Stomach (tissue), 9 donors: Measurements from ENCODE around the gene ATP8A2. TPM values are rescaled to one million over a fixed set of nuclear protein-coding genes. Genes with fewer than 3 reads are reported as not detected.
"Not testable (repeated sequence)": the region's sequence is repeated elsewhere in the genome, so short reads cannot be mapped to it uniquely, and the experiment has no call there.

Experiments used
- DNase-seq, 2 donors: peaks; one replicate each; pipeline versions ENCODE4 v3.0.0 to v3.0.0-alpha.2; 2013 to 2019
- H3K27ac ChIP-seq, 5 donors: fragments of 200-600 bp in 4 of 5; sonication (generic) in 4 of 5; one replicate each; pipeline ENCODE4 v1.5.1; 2013 to 2019; ENCODE audit warnings: mild to moderate bottlenecking in 1 of 5, moderate library complexity in 1 of 5
- H3K27me3 ChIP-seq, 3 donors: fragments of 200-600 bp; sonication (generic); one replicate each; pipeline ENCODE4 v1.5.1; 2017 to 2019; ENCODE audit warnings: mixed run types in 1 of 3
- H3K36me3 ChIP-seq, 4 donors: fragments of 200-600 bp; sonication (generic); 1 replicate in 3 of 4; 2 replicates in 1 of 4; pipeline ENCODE4 v1.5.1; 2016 to 2019
- H3K4me1 ChIP-seq, 4 donors: fragments of 200-600 bp; sonication (generic); one replicate each; pipeline ENCODE4 v1.5.1; 2016 to 2019
- H3K4me3 ChIP-seq, 4 donors: fragments of 200-600 bp; sonication (generic) in 3 of 4; one replicate each; pipeline ENCODE4 v1.5.1; 2016 to 2019; ENCODE audit warnings: mild to moderate bottlenecking in 1 of 4
- H3K9me3 ChIP-seq, 4 donors: fragments of 200-600 bp; sonication (generic); one replicate each; pipeline ENCODE4 v1.5.1; 2016 to 2019
- EP300 ChIP-seq: sonication (generic); formaldehyde crosslinking; IDR thresholded peaks from one replicate; pipeline ENCODE4 v1.6.1; 2017; ENCODE audit warnings: antibody characterized with exemption
- POLR2A ChIP-seq, 4 donors: fragments of 450-650 bp; IDR thresholded peaks; one replicate each; pipeline ENCODE4 v1.6.1; 2016; ENCODE audit warnings: antibody characterized with exemption in 4 of 4, control low read depth in 2 of 4, mild to moderate bottlenecking in 1 of 4, moderate library complexity in 1 of 4
- POLR2AphosphoS5 ChIP-seq, 3 donors: sonication (generic); formaldehyde crosslinking; IDR thresholded peaks; one replicate each; pipeline ENCODE4 v1.6.1; 2016; ENCODE audit warnings: antibody characterized with exemption in 3 of 3
- WGBS, 5 donors: extraction: QIAGEN DNeasy Blood & Tissue Kit in 3 of 5; methylation state at CpG; one replicate each; pipeline versions ENCODE4 v1.1.5 to v1.1.7; 2013 to 2018; 5-methylcytosine and 5-hydroxymethylcytosine counted together
- intact Hi-C: fragments of 100-400 bp; cut with DNase I; formaldehyde crosslinking; loops from one replicate; pipeline ENCODE4 v1.15.1; 2023; ENCODE audit warnings: low total_unique reads
- polyA plus RNA-seq, 3 donors: library from polyadenylated mRNA; stranded (reverse); fragments of 200-250 nt; gene quantifications; one replicate each; pipeline ENCODE4 v1.2.3, GENCODE V29; 2013
- total RNA-seq, 5 donors: library from RNA; depleted of rRNA; stranded (reverse); fragments of >200 nt; gene quantifications; one replicate each; pipeline versions ENCODE4 v1.1.0 to v1.2.3, GENCODE V29; 2014 to 2016
- TF ChIP-seq, protein P1 (sequence below), 7 experiments: fragments of 450-650 bp in 4 of 7; fragments of 200-600 bp in 3 of 7; sonication (generic) in 3 of 7; IDR thresholded peaks; one replicate each; pipeline ENCODE4 v1.5.1; 2016 to 2019; ENCODE audit warnings: antibody characterized with exemption in 7 of 7, control low read depth in 2 of 7, mild to moderate bottlenecking in 1 of 7
- donor health status: healthy with polysubstance abuse.
- donor health status: Bipolar disorder and iron deficiency.
- donor health status: healthy.

Gene ATP8A2
- total and polyA plus RNA-seq, 8 donors = 0.12 to 3.5 (median 0.20) TPM; not detected in 3

DNA sequence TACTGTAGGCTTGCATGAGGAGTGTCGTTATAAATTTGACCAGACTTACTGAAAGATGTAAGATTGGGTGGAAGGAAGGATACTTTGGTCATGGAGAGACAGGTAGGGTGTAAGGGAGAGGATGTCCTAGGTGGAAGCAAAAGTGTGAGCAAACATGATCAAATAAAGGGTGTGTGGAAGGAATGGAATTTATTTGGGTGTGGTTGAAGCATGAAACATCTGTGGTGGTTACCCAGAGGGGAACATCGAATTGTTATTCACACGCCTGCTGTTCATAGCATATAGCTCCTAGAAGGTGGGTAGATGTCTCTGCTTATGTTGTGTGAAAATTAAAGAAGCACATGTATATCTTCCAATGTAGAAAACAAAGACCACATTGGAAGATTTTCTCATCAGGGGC lies 157.7 kb downstream of the ATP8A2 start:
- Histone ChIP-seq H3K27ac (no peak overlapping the region), H3K4me3 (no peak overlapping the region), H3K27me3 (no peaks in the 10 kb centered on the region), H3K36me3 (no peaks in the 10 kb centered on the region), H3K4me1 (no peaks in the 10 kb centered on the region), H3K9me3 (peaks cover 0 to 26% (median 11%) of the 10 kb centered on the region in 4 donors)
- intact Hi-C loops = no loop called here
- DNase-seq = no peak
- WGBS, 5 donors = 41 to 65% (median 55%) methylated on average over 3 of the region's 3 CpGs
- TF ChIP-seq, protein P1, sequence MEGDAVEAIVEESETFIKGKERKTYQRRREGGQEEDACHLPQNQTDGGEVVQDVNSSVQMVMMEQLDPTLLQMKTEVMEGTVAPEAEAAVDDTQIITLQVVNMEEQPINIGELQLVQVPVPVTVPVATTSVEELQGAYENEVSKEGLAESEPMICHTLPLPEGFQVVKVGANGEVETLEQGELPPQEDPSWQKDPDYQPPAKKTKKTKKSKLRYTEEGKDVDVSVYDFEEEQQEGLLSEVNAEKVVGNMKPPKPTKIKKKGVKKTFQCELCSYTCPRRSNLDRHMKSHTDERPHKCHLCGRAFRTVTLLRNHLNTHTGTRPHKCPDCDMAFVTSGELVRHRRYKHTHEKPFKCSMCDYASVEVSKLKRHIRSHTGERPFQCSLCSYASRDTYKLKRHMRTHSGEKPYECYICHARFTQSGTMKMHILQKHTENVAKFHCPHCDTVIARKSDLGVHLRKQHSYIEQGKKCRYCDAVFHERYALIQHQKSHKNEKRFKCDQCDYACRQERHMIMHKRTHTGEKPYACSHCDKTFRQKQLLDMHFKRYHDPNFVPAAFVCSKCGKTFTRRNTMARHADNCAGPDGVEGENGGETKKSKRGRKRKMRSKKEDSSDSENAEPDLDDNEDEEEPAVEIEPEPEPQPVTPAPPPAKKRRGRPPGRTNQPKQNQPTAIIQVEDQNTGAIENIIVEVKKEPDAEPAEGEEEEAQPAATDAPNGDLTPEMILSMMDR (IDR thresholded peaks at IDR 0.05) = no peak
- no peak for TF ChIP-seq EP300
- TF ChIP-seq POLR2AphosphoS5 (IDR thresholded peaks at IDR 0.05) = no peak
- TF ChIP-seq POLR2A (IDR thresholded peaks at IDR 0.05) = no peak

GRCh38 chr13:25538276-25538675 lies 166.5 kb downstream of the ATP8A2 start:
- no peak for TF ChIP-seq EP300
- TF ChIP-seq POLR2AphosphoS5 (IDR thresholded peaks at IDR 0.05) = no peak
- no peak for TF ChIP-seq POLR2A (IDR thresholded peaks at IDR 0.05)
- TF ChIP-seq, protein P1 (IDR thresholded peaks at IDR 0.05) = no peak

GRCh38 chr13:25541434-25542123 lies 169.8 kb downstream of the ATP8A2 start:
- intact Hi-C loops = no loop called here
- H3K4me1 ChIP-seq = no peaks in the 10 kb centered on the region
- 70 to 83% (median 76%) methylated on average over 4 of the region's 4 CpGs for WGBS, 5 donors
- no peak overlapping the region for H3K4me3 ChIP-seq
- no peaks in the 10 kb centered on the region for H3K9me3 ChIP-seq
- H3K27me3 ChIP-seq = no peaks in the 10 kb centered on the region
- no peak overlapping the region for H3K27ac ChIP-seq
- TF ChIP-seq POLR2AphosphoS5 (IDR thresholded peaks at IDR 0.05) (no peak), EP300 (no peak), POLR2A (IDR thresholded peaks at IDR 0.05) (no peak)
- TF ChIP-seq, protein P1 (IDR thresholded peaks at IDR 0.05) = no peak
- no peak for DNase-seq
- no peaks in the 10 kb centered on the region for H3K36me3 ChIP-seq

More at GRCh38 chr13:25538276-25538675, 166.5 kb downstream of the ATP8A2 start:
- intact Hi-C loops = no loop called here
- H3K27me3 ChIP-seq = no peaks in the 10 kb centered on the region
- 52 to 74% (median 69%) methylated on average over 3 of the region's 3 CpGs for WGBS, 5 donors
- no peaks in the 10 kb centered on the region for H3K36me3 ChIP-seq
- no peaks in the 10 kb centered on the region for H3K9me3 ChIP-seq
- no peak overlapping the region for H3K27ac ChIP-seq
- H3K4me1 ChIP-seq = no peaks in the 10 kb centered on the region
- no peak for DNase-seq
- no peak overlapping the region for H3K4me3 ChIP-seq

DNA sequence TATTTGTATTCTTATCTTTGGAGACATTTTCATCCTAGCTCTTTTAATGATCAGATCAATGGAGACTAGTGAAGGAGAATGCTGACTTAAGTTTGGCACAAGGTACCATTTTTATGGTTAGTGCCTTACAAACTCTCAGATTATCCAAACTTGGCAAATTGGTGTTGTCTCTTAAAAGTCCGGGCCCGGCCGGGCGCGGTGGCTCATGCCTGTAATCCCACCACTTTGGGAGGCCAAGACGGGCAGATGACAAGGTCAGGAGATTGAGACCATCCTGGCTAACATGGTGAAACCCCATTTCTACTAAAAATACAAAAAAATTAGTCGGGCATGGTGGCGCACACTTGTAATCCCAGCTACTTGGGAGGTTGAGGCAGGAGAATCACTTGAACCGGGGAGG lies 177.2 kb downstream of the ATP8A2 start:
- H3K27me3 ChIP-seq, H3K9me3 ChIP-seq, H3K4me1 ChIP-seq, H3K4me3 ChIP-seq, H3K27ac ChIP-seq, DNase-seq, intact Hi-C loops, H3K36me3 ChIP-seq: not testable (repeated sequence)
- 83 to 96% (median 93%) methylated on average over 9 of the region's 9 CpGs for WGBS, 5 donors

DNA sequence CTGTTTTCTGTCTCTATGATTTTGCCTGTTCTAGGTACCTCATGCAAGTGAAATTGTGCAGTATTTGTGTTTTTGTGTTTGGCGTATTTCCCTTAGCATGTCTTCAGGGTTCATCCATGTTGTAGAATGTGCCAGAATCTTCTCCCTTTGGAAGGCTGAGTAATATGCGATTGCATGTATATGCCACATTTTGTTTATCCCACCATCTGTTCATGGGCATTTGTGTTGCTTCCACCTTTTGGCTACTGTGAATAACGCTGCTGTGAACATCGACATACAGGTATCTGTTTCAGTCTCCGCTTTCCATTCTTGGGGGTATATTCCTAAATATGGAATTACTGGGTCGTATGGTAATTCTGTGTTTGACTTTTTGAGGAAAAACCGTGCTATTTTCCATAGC lies 190.0 kb downstream of the ATP8A2 start:
- intact Hi-C loops = no loop called here
- Histone ChIP-seq H3K27me3 (no peaks in the 10 kb centered on the region), H3K4me1 (no peaks in the 10 kb centered on the region), H3K27ac (no peak overlapping the region), H3K36me3 (no peaks in the 10 kb centered on the region), H3K9me3 (no peaks in the 10 kb centered on the region), H3K4me3 (no peak overlapping the region)
- no peak for DNase-seq
- 85 to 88% (median 87%) methylated on average over 7 of the region's 7 CpGs for WGBS, 5 donors
- TF ChIP-seq EP300 (no peak), POLR2AphosphoS5 (IDR thresholded peaks at IDR 0.05) (no peak), POLR2A (IDR thresholded peaks at IDR 0.05) (no peak)
- TF ChIP-seq, protein P1 (IDR thresholded peaks at IDR 0.05) = no peak
